Left ventricle myocardium inferior (tissue), 1 donor: ENCODE data around the gene METTL22. TPM values are rescaled to one million over a fixed set of nuclear protein-coding genes. Genes with fewer than 3 reads are reported as not detected.

Experiments used
- DNase-seq: peaks from one replicate; pipeline ENCODE4 v3.0.0-alpha.2; 2020
- H3K27ac ChIP-seq: fragments of 200-600 bp; replicated peaks from 2 replicates; pipeline ENCODE4 v1.8.0; 2021
- H3K27me3 ChIP-seq: fragments of 200-600 bp; 2 replicates; pipeline ENCODE4 v1.8.0; 2021; ENCODE audit warnings: low read depth
- H3K36me3 ChIP-seq: fragments of 200-600 bp; 2 replicates; pipeline ENCODE4 v1.8.0; 2021
- H3K4me1 ChIP-seq: fragments of 200-600 bp; 2 replicates; pipeline ENCODE4 v1.8.0; 2021
- H3K4me3 ChIP-seq: fragments of 200-600 bp; 2 replicates; pipeline ENCODE4 v1.8.0; 2021; ENCODE audit warnings: mild to moderate bottlenecking, moderate library complexity
- H3K9me3 ChIP-seq: fragments of 200-600 bp; replicated peaks from 2 replicates; pipeline ENCODE4 v1.8.0; 2021
- CTCF ChIP-seq: fragments of 200-600 bp; IDR thresholded peaks from 2 replicates; pipeline ENCODE4 v1.8.0; 2021; ENCODE audit warnings: antibody characterized with exemption, mild to moderate bottlenecking, borderline replicate concordance
- intact Hi-C: fragments of 100-400 bp; cut with micrococcal nuclease; formaldehyde crosslinking; loops from one replicate; pipeline ENCODE4 v1.11.0; 2022
- total RNA-seq: library from RNA; stranded (reverse); fragmentation: NEBNext Ultra II Directional; extraction: Animal tissue kit (Norgen Biotek cat#: 25700); gene quantifications from one replicate; pipeline ENCODE4 v1.2.1, GENCODE V29; 2021
- donor health status: DM: no; HTN: yes; CAD: no; lungs with severe emphysema.

The METTL22 gene
- total RNA-seq, 1 donor from 2014 or later, result 27.3 TPM

GRCh38 chr16:8678068-8678927 lies 56.8 kb downstream of the METTL22 start:
- no peak overlapping the region for H3K4me3 ChIP-seq
- intact Hi-C loops, result no loop called here

GRCh38 chr16:8679151-8679550 lies 57.7 kb downstream of the METTL22 start:
- TF ChIP-seq CTCF, result no peak
- Histone ChIP-seq H3K36me3 (no peaks in the 10 kb centered on the region), H3K27ac (no peak overlapping the region), H3K27me3 (no peaks in the 10 kb centered on the region), H3K4me3 (no peak overlapping the region), H3K9me3 (peaks cover 4% of the 10 kb centered on the region), H3K4me1 (peaks cover 8% of the 10 kb centered on the region)
- intact Hi-C loops, result no loop called here
- no peak for DNase-seq

More at GRCh38 chr16:8678068-8678927, 56.8 kb downstream of the METTL22 start:
- DNase-seq, result no peak
- no peak for TF ChIP-seq CTCF
- Histone ChIP-seq H3K27ac (no peak overlapping the region), H3K9me3 (peaks cover 4% of the 10 kb centered on the region), H3K36me3 (no peaks in the 10 kb centered on the region), H3K27me3 (no peaks in the 10 kb centered on the region), H3K4me1 (peaks cover 14% of the 10 kb centered on the region)

GRCh38 chr16:8682551-8683259 lies 61.2 kb downstream of the METTL22 start:
- Histone ChIP-seq H3K36me3 (no peaks in the 10 kb centered on the region), H3K4me1 (peaks cover 15% of the 10 kb centered on the region), H3K27ac (no peak overlapping the region), H3K4me3 (no peak overlapping the region), H3K9me3 (peaks cover 4% of the 10 kb centered on the region), H3K27me3 (no peaks in the 10 kb centered on the region)
- intact Hi-C loops, result no loop called here
- no peak for TF ChIP-seq CTCF
- DNase-seq, result no peak

GRCh38 chr16:8683640-8684039 lies 62.1 kb downstream of the METTL22 start:
- Histone ChIP-seq H3K27me3 (no peaks in the 10 kb centered on the region), H3K27ac (no peak overlapping the region), H3K4me3 (no peak overlapping the region), H3K4me1 (peaks cover 15% of the 10 kb centered on the region), H3K36me3 (no peaks in the 10 kb centered on the region), H3K9me3 (peaks cover 4% of the 10 kb centered on the region)
- no peak for DNase-seq
- no peak for TF ChIP-seq CTCF
- intact Hi-C loops, result no loop called here

GRCh38 chr16:8685617-8686016 lies 64.1 kb downstream of the METTL22 start:
- intact Hi-C loops, result no loop called here
- Histone ChIP-seq H3K4me3 (peak overlapping the region; percentile 14), H3K4me1 (peaks cover 15% of the 10 kb centered on the region), H3K36me3 (peaks cover 8% of the 10 kb centered on the region), H3K9me3 (peaks cover 15% of the 10 kb centered on the region), H3K27ac (peak overlapping the region; percentile 74), H3K27me3 (no peaks in the 10 kb centered on the region)
- no peak for DNase-seq
- no peak for TF ChIP-seq CTCF
